SIG-M5 treated with dmso at 0.1 percent for 504 hours (cell line): ENCODE results near the gene EEF1A2.

Experiments
- DNase-seq: peaks from one replicate; lab custom pipeline; 2025; ENCODE audit not compliant: unreplicated experiment; lab: John Stamatoyannopoulos, UW

EEF1A2 gene

DNA sequence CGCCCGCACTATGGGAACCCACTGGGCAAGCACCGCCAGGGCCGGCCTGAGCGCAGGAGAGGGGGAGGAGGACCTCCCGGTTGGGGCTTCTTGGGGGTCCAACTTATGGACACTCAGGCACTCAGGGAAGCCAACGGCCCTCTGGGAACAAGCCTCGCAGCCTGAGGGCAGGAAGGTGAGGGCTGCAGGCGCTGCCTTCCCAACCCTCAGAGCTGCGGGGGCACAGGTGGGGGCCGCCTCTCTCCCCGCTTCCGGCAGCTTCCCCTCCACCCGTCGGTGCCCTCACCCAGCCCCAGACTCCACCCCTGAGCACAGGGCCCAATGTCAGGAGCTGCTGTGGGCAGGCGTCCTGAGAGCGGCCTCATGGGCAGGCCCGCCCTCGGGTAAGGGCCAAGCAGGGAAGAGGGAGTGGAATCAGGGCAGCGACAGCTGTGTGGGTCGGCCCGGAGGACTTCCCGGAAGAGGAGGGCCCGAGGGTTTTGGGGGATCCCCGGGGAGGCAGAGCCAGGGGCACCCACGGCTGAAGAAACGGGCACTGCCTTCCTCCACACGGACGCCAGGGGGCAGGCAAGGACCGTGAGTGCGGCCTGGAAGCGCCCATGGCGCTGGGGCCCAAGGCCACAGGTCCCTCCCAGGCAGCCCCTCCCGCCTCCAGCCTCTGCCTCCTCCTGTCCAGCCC lies 38.8 kb upstream of the EEF1A2 start:
- peak; percentile 97 for DNase-seq

DNA sequence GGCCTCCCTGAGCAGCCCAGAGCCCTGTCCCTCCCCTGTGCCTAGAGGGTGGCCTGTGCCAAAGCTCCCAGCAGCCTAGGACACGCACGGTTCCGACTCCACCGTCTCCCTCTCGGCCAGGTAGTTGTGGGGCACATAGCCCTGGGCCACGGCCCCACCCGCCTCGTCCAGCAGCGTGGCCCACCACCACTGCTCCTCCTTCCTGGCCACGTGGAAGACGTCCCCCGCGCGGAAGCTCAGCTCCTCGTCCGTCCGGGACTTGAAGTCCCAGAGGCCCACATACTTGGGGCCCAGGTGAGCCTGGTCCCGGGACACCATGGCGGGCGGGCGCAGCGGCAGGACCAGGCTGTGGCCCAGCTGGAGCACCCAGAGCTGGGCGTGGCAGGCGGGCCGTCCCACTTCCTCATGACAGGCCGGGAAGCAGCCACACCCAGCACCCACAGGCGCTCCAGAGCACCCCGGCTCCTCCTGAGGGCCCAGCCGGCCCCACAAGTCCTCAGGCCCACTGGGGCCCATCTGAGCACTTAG lies 38.2 kb upstream of the EEF1A2 start, which contains the start of gene PTK6:
TSS of gene PTK6 (minus strand) at position 380 of the 528 bp plus-strand sequence. CDS start at position 318, 62 bp downstream.
- peak; percentile 80 for DNase-seq

DNA sequence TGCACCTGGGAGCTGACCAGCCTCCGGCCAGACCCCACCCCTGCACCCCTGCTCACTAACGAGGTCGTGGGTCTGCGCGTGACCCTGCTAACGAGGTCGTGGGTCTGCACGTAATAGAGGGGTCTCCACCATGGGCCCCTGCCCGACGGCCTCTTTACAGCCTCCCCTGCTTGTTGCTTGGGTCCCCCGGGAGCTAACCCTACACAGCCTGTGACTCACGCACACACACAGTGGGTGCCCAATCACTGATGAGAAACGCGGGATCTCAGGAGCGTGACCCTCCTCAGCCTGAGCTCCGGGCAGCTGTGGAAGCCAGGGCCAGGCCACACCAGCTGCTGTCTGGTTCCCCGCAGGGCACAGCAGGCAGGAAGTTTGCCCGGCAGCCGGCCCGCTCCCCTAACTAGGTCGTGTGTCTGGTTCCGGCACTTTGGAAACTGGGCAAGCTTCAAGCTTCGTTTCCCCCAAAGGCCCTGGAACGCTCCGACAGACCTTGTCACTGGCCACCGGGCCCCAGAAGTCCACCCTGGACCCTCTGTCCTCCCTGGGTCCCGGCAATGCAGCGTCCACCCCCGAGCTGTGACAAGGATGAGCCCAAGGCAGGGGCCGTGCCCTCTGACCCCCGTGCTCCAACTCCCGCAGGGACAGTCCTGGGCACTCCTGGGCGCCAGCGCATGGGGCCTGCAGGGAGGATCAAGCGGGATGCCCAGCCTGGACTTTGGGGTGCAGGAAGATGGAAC lies 37.5 kb upstream of the EEF1A2 start:
- DNase-seq = no peak

DNA sequence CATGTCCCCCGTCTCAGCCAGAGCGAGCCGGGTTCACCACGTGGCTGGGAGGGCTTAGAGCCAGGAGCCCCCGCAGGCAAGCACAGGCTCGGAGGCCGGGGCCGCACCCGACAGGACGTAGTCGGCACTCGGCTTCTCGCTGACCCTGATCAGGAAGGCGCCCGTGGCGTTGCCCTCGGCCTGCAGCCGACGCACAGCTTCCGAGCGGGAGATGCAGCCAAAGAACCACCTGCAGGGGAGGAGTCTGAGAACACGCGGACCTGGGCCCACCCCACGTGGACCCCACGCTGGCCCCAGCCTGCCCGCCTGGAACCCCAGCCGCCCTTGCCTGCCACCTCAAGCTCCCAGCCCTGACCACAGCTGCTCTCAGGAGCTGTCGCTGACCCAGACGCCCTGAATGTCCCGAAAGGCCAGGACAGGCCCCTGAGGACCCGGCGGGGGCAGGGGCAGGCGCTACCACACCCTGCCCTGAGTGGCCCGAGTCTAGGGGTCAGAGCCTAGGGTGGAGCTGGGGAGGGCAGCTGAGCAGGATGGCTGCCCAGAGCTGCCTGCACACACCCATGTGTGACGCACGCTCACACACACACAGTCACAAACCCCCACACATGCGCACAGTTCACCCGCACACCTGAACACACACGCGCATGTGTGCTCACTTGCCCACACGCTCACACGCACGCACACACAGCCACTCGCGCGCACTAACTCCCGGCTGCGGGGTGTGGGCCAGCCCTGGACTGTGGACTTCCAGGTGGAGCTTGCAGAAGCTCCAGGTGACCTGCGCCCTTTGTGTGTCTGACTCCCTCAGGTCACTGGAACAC lies 36.2 kb upstream of the EEF1A2 start:
- no peak for DNase-seq

DNA sequence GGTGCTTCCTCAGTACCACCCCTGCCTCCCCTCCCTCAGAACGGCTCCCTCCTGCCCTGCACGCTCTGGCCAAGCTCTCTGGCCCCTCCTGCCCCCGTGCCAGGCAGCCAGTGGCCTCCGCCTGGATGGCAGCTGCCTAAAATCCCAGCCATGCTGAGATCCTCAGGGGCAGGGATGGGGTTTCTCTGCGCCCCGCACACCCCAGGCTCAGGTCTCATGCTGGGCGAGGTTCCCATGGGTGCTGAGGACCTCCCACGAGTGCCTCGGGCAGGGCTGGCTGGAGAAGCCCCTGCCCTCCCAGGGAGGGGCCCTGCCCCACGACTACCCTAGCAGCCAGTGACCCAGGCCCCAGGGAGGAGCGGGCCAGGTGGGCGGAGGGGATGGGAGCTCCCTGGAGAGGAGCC lies 35.5 kb upstream of the EEF1A2 start:
- no peak for DNase-seq

DNA sequence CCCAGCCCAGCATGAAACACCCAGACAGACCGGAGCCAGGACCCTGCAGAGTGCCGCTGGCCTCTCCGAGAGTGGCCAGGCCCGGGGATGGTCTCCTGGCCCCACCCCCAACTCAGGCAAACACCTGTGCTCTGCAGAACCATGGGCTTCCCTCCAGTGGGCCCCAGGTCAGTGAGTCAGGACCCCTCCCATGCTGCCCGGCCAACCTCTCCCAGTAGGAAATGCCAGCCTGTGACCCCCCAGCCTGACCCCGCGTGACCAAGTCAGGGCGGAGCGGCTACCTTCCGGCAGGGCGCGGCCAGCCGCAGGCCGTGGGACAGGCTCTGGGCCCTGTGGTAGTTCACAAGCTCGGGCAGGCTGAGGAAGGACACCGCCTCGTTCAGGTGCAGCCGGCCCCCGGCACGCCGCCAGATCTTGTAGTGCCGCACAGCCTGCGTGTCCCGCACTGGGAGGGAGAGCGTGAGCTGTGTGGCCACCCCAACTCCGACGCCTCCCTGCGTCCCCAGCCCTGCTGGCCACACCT lies 35.0 kb upstream of the EEF1A2 start:
- no peak for DNase-seq

DNA sequence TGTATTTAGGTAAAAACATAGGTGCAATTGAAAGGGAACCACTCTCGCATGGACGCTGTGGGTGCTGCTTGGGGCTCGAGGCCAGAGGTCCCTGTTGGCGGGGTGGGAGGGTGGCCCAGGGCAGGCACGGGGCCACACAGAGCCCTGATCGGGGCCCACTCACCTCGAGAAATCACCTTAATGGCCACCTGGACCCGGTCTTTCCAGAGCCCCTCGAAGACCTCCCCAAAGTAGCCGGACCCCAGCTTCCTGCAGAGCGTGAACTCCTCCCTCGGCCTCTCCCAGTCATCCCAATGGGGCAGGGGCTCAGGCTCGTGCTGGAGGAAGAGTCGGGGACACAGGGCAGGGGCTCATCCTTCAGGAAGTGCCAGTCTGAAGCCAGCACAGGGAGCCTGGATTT lies 34.5 kb upstream of the EEF1A2 start:
- DNase-seq = no peak

DNA sequence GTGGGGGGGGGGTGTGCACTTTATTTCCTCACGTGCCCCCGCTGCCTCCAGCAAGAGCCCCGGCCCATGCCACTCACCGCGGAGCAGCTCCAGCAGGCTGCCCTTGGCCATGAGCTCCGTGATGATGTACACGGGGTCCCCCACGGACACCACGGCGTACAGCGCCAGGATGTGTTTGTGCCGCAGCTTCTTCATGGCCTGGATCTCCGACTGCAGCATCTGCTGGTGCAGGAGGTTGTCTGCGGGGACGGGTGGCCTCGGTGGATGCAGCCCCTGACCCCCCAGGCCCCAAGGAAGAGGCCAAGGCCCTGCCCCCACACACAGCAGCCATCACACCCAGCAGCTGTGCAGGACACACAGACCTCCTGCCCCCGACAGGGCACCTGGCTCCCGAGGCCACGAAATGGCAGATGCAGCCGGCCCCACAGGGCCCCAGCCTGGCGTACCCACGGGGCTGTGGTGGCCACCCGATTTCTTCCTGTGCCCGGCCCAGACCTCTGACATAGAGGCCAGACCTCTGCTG lies 33.6 kb upstream of the EEF1A2 start:
- no peak for DNase-seq

DNA sequence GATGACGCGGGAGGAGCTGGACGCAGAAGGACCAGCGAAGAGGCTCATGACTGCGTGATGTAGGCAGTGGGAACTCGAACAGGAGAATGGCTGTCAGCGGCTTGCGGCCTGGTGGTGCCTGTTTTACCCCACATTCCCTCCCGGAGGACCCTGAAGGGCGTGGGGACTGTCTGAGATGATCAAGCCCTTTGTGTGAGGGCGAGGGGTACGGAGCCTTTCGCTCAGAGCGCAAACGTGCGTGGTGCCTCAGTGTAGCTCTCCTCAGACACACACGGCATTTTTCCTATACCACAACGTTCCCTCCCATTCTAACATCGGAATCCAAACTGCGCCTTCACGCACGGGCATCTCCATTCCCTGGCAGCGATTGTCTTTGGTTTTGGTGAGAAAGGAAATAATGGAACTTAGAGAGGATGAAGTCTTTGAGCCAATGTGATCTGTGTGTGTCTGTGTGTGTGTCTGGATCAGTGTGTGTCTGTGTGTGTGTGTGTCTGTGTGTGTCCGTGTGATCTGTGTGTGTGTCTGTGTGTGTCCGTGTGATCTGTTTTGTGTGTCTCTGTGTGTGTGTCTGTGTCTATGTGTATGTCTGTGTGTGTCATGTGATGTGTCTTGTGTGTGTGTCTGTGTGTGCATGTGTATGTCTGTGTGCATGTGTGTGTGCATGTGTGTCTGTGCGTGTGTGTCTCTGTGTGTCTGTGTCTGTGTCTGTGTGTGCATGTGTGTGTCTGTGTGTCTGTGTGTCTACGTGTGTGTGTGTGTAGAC lies 33.0 kb upstream of the EEF1A2 start:
- DNase-seq = no peak

DNA sequence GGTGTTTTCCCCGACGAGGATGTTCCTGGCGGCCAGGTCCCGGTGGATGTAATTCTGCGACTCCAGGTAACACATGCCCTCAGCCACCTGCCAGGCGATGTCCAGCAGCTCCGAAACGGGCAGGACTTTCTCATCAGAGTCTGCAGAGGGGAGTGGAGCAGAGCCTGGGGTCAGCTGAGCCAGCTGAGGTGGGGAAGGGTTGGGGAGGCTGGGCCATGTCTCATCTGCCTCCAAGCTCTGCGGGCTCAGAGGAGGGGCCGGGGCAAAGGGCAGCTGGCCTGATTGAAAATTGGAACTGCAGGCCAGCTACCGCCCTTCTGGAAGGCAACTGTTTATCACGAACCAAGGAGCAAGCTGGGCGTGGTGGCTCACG lies 31.9 kb upstream of the EEF1A2 start:
- no peak for DNase-seq

DNA sequence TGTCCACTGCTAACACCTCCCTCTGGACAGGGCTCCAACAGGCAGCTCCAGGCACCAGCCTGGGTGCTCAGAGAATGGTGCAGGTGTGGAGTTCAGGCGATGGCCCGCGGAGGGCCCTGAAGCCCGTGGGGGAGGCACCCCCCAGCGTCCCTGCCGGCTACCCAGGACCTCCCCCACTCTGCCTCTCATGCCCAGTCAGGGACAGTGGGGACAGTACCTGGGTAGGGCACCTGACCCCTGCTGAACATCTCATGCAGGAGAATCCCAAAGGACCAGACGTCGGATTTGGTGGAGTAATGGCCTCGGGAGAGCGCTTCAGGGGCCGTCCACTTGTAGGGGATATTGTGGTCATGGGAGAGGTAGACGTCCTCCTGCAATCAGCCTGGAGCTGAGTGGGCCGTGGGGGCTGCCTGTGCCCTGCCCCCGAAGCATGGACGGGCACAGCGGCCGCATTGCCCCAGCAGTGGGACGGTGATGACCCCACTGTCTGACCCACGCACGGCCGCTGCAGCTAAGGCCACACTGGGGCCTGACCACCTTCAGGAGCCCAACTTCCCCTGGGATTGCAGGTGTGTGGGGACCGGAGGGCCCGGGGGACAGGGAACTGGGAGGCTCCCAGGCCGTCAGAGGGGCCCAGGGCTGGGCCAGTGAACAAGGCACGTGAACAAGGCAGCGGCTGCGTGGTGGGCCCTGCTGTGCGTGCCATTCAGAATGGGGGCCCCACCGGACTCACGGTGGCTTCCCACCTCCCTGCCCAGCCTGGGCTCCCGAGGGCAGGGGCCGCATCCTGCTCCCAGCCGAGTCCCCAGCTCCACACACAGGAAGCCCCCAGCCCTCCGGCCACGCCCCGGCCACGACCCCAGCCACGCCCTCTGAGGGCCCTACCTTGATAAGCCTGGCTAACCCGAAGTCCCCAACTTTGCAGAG lies 31.2 kb upstream of the EEF1A2 start:
- no peak for DNase-seq

DNA sequence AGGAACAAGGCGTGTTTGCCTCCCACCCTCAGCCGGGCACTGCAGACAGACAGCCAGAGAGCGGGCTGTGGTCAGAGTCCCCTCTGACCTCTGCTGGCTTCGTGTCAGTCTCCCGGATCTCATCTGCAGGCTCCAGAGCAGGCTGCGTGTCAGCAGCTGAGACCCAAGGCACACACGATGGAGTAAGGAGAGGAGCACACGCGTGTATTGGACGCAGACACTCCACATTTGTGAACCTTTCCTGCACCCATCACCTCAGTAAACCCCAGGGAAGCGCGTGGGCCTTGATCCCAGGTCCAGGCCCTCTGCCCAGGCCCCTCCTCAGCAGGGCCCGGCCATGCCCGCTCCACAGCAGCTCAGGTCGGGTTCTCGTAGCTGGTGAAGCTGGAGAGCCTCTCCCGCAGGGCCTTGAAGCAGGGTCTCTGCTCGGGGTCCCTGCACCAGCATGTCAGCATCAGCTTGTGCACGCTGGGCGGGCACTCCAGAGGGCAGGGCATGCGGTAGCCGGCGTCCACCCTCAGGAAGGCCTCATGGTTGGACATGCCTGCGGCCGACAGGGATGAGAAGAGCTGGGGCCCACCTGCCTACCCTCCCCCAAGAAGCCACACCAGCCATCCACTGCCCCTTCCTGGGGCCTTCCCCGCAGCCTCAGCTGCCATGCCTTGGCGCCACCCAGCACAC lies 30.4 kb upstream of the EEF1A2 start:
- DNase-seq = no peak

DNA sequence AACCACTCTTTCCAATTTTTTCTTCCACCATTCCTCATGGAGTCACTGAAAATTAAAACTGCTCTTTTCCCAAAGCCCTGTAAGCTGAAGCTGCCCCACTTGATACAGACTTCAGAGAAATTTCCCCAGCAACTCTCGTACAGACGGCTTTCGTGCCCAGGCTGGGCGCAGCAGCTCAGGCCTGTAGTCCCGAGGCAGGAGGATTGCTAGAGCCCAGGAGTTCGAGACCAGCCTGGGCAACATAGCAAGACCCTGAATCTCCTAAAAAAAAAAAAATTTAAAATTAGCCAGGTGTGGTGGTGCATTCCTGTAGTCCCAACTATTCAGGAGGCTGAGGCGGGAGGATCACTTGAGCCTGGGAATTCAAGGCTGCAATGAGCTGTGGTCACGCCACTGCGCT lies 28.3 kb upstream of the EEF1A2 start:
- DNase-seq = no peak

DNA sequence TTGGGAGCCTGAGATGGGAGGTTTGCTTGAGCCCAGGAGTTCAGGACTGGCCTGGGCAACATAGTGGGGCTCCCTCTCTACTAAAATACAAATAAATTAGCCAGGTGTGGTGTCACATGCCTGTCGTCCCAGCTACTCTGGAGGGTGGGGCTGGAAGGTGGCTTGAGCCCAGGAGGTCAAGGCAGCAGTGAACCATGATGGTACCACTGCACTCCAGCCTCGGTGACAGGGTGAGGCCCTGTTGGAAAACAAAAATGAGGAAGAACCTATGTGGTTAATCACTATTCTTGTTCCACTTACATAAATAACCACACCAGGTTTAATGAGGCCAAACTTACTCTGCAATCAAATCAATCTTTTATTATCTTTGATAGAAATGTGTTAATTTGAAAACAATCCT lies 27.1 kb upstream of the EEF1A2 start:
- DNase-seq = no peak

DNA sequence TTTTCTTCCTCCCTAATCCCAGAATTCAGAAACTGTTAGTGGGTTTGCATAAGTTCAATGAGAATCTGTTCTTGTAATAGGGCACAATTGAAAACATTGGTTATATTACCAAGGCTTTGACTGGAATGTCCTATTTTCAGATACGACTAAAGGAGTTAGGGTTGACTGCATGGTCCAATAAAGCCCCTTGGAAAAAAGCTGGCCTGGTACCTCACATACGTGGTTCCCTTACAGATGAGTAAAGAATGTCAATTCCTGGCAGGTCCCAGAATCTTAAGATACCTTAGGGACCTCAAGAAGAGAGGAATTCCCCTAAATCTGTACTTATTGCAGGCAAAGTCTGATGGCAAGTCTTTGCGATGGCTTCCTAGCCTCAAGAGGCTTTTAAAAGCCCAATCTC lies 26.3 kb upstream of the EEF1A2 start:
- no peak for DNase-seq

DNA sequence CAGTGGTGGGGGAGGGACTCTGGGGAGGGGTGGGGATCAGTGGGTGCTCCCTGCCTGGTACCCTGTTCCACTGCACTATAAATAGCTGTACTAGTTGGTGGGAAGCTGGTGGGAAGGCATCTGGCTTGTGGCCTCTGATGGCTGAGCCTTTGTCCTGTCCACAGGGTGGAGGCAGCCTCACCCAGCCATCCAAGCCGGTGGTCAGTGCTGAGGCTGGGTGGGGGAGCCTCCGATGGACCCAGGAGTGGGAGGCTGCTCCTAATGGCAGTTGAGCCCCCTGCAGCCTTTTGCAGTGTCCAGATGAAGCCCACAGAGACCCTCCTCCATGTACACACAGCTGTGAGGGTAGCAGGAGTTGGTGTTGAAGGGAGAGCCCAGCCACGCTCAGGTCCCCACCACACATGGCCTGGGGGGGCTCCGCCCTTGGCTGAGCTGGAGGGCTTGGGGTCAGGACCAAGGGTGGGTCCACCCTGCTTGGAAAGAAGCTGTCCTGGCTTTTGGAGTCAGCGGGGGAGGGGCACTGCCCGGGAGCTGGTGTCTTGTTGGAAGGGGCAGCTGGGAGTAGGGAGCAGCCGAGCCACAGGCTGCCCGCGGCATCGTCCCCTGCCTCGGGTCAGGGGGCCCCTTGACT lies 24.2 kb upstream of the EEF1A2 start:
- DNase-seq = no peak

DNA sequence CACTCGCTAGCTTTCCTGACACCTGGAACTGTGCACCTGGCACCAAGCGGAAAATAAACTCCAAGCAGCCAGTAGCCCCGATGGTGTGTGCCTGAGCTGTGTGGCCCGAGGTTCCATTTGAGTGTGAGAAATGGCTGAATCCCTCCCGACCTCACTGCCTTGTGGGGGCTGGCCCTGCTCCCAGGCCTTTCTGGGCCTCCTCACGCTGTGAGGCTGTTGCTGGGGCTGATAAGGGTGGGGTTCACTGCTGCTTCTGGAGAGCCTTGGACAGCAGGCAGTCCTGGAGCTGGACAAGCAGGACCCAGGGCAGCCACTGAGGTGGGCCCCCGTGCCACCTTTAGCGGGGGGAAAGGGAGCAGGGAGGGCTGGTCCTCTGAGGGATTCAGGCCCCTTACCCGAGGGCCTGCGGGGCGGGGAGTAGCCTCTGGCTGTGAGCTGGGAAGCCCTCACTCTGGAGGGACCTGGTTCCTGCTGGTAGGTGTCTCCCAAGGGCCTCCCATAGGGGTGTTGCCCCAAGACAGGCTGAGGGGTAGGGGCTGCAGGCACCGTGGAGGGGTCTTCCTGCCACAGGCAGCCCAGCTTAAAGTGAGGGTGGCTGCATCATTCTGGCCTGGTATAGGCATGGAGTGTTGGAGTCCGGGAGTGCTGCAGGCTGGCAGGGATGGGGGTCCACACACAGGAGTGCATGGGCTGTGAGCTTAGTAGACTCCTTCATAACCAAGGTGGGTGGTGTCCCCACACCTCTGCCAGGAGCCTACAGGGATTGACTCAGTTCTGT lies 23.4 kb upstream of the EEF1A2 start:
- DNase-seq = no peak

DNA sequence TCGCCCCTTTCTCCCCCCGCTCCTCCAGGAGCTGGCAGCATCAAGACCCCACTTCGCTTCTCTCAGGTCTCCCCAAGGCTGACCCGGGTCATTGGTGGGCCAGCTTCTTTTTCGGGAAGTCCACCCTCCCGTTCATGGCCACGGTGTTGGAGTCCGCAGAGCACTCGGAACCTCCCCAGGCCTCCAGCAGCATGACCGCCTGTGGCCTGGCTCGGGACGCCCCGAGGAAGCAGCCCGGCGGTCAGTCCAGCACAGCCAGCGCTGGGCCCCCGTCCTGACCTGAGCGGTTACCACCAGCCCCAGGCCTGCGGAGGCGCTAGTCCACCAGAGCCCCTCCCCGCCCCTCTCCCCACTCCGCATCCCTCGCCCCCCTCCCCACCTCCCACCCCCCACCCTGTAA lies 22.7 kb upstream of the EEF1A2 start:
- no peak for DNase-seq
